IMR-90 (cell line): ENCODE data around the gene SLC9A1. TPM values are rescaled to one million over a fixed set of nuclear protein-coding genes. Genes with fewer than 3 reads are reported as not detected.

Experiments
- ATAC-seq: fragments of 200-7000 bp; cut with Tn5 transposase; 2 replicates; pipeline ENCODE4 v1.9.1; 2020; ENCODE audit warnings: low read depth, mild to moderate bottlenecking, moderate library complexity
- BruUV-seq: library from RNA; stranded (reverse); fragments of 400-500 nt; replicated peaks from 2 replicates; lab custom pipeline; 2021; lab: Mats Ljungman, UMichigan
- CTCF ChIA-PET: fragments of 300-600 bp; formaldehyde crosslinking; extraction: SDS; loops from one replicate; lab custom pipeline; 2021; ENCODE audit warnings: antibody characterized with exemption; lab: Yijun Ruan, JAX
- POLR2A ChIA-PET: fragments of 300-600 bp; sonication (Branson Sonifier 250); formaldehyde crosslinking; loops from one replicate; lab custom pipeline; 2022; ENCODE audit warnings: antibody characterized with exemption; ENCODE audit not compliant: unreplicated experiment; lab: Charles Lee
- DNase-seq: peaks from one replicate; pipeline ENCODE4 v3.0.0; 2013
- H2AFZ ChIP-seq: replicated peaks from 2 replicates; pipeline ENCODE3; 2013; ENCODE audit warnings: low read length, mild to moderate bottlenecking; ENCODE audit not compliant: poor library complexity
- H2AK5ac ChIP-seq: 2 replicates; pipeline ENCODE4 v1.6.1; 2013; ENCODE audit warnings: low read depth, low read length, inconsistent platforms
- H2AK9ac ChIP-seq: replicated peaks from 2 replicates; pipeline ENCODE3; 2013; ENCODE audit warnings: mild to moderate bottlenecking, low read depth, low read length, moderate library complexity; ENCODE audit not compliant: poor library complexity
- H2BK120ac ChIP-seq: 2 replicates; pipeline ENCODE4 v1.6.1; 2013; ENCODE audit warnings: low read depth, low read length, inconsistent platforms
- H2BK15ac ChIP-seq: 3 replicates; pipeline ENCODE4 v1.6.1; 2013; ENCODE audit warnings: low read depth, low read length, inconsistent platforms
- H2BK20ac ChIP-seq: 2 replicates; pipeline ENCODE4 v1.6.1; 2013; ENCODE audit warnings: low read depth, mild to moderate bottlenecking, inconsistent platforms, low read length, moderate library complexity
- H2BK5ac ChIP-seq: 2 replicates; pipeline ENCODE4 v1.6.1; 2013; ENCODE audit warnings: mild to moderate bottlenecking, low read depth, low read length, inconsistent platforms; ENCODE audit not compliant: poor library complexity, severe bottlenecking
- H3K14ac ChIP-seq: replicated peaks from 2 replicates; pipeline ENCODE4 v1.6.1; 2013; ENCODE audit warnings: low read depth, low read length, inconsistent platforms
- H3K18ac ChIP-seq: 2 replicates; pipeline ENCODE4 v1.6.1; 2013; ENCODE audit warnings: low read depth, low read length, control low read depth
- H3K23ac ChIP-seq: 2 replicates; pipeline ENCODE4 v1.6.1; 2013; ENCODE audit warnings: low read depth, low read length, inconsistent platforms
- H3K27ac ChIP-seq: 2 replicates; pipeline ENCODE4 v1.5.1; 2013; ENCODE audit warnings: mild to moderate bottlenecking, control low read depth, low read length; ENCODE audit not compliant: insufficient read depth
- H3K27me3 ChIP-seq: 2 replicates; pipeline ENCODE4 v1.6.1; 2013; ENCODE audit warnings: low read length; ENCODE audit not compliant: control insufficient read depth, insufficient read depth
- H3K36me3 ChIP-seq: 2 replicates; pipeline ENCODE4 v1.6.1; 2013; ENCODE audit warnings: low read length, mixed read lengths; ENCODE audit not compliant: control insufficient read depth, insufficient read depth
- H3K4ac ChIP-seq: 2 replicates; pipeline ENCODE4 v1.6.1; 2013; ENCODE audit warnings: low read depth, low read length, inconsistent platforms
- H3K4me1 ChIP-seq: 2 replicates; pipeline ENCODE4 v1.6.1; 2013; ENCODE audit warnings: low read length, mixed read lengths; ENCODE audit not compliant: control insufficient read depth, insufficient read depth
- H3K4me2 ChIP-seq: 2 replicates; pipeline ENCODE4 v1.6.1; 2013; ENCODE audit warnings: low read depth, mild to moderate bottlenecking, control low read depth, low read length, moderate library complexity
- H3K4me3 ChIP-seq: 2 replicates; pipeline ENCODE4 v1.5.1; 2013; ENCODE audit warnings: low read depth, mild to moderate bottlenecking, control low read depth, low read length, moderate library complexity; ENCODE audit not compliant: insufficient read depth
- H3K56ac ChIP-seq: 2 replicates; pipeline ENCODE4 v1.6.1; 2013; ENCODE audit warnings: low read length, inconsistent platforms; ENCODE audit not compliant: insufficient read depth; ENCODE audit errors: extremely low read depth
- H3K79me1 ChIP-seq, 2 experiments: 2 replicates each; pipeline ENCODE4 v1.6.1; 2013; ENCODE audit warnings: low read length in 2 of 2, inconsistent platforms in 1 of 2, low read depth in 1 of 2
- H3K9ac ChIP-seq: 2 replicates; pipeline ENCODE4 v1.6.1; 2013; ENCODE audit warnings: low read depth, low read length, control low read depth
- H3K9me1 ChIP-seq: 2 replicates; pipeline ENCODE4 v1.6.1; 2013; ENCODE audit warnings: low read length, inconsistent platforms; ENCODE audit not compliant: insufficient read depth
- H3K9me3 ChIP-seq: 2 replicates; pipeline ENCODE4 v1.6.1; 2013; ENCODE audit warnings: low read length; ENCODE audit not compliant: control insufficient read depth, insufficient read depth
- H4K20me1 ChIP-seq: 2 replicates; pipeline ENCODE4 v1.6.1; 2013; ENCODE audit warnings: low read length, inconsistent platforms; ENCODE audit not compliant: insufficient read depth
- H4K5ac ChIP-seq: 2 replicates; pipeline ENCODE4 v1.6.1; 2013; ENCODE audit warnings: mild to moderate bottlenecking, low read depth, low read length, control low read depth
- H4K8ac ChIP-seq, 2 experiments: 2 replicates each; pipeline ENCODE4 v1.6.1; 2013; ENCODE audit warnings: low read depth in 2 of 2, low read length in 2 of 2, control low read depth in 1 of 2, inconsistent platforms in 1 of 2
- H4K91ac ChIP-seq: 2 replicates; pipeline ENCODE4 v1.6.1; 2013; ENCODE audit warnings: low read depth, low read length, inconsistent platforms; ENCODE audit not compliant: insufficient read depth
- BHLHE40 ChIP-seq: fragments of 150-350 bp; IDR thresholded peaks from 2 replicates; pipeline ENCODE4 v1.6.1; 2016; ENCODE audit warnings: mild to moderate bottlenecking, low read depth, low read length
- CEBPB ChIP-seq: IDR thresholded peaks from 2 replicates; pipeline ENCODE4 v1.6.1; 2012; ENCODE audit warnings: low read depth, low read length, improper control_type of control experiment
- CHD1 ChIP-seq: IDR thresholded peaks from 2 replicates; pipeline ENCODE4 v1.6.1; 2012; ENCODE audit warnings: low read depth, low read length, improper control_type of control experiment
- CTCF ChIP-seq: conservative IDR thresholded peaks from 2 replicates; pipeline ENCODE4 v1.5.1; 2012; ENCODE audit warnings: mild to moderate bottlenecking, low read depth, low read length, improper control_type of control experiment
- ELK1 ChIP-seq: fragments of 150-350 bp; IDR thresholded peaks from 2 replicates; pipeline ENCODE4 v1.6.1; 2016; ENCODE audit warnings: low read depth, mild to moderate bottlenecking, low read length, moderate library complexity, borderline replicate concordance
- FOS ChIP-seq: fragments of 150-350 bp; IDR thresholded peaks from 2 replicates; pipeline ENCODE4 v1.6.1; 2016; ENCODE audit warnings: low read depth, low read length
- MAFK ChIP-seq: IDR thresholded peaks from 2 replicates; pipeline ENCODE4 v1.6.1; 2012; ENCODE audit warnings: low read depth, low read length, improper control_type of control experiment
- MAZ ChIP-seq: IDR thresholded peaks from 2 replicates; pipeline ENCODE4 v1.6.1; 2012; ENCODE audit warnings: low read depth, mild to moderate bottlenecking, low read length, improper control_type of control experiment, moderate library complexity, borderline replicate concordance
- MXI1 ChIP-seq: IDR thresholded peaks from 2 replicates; pipeline ENCODE4 v1.6.1; 2012; ENCODE audit warnings: low read depth, mild to moderate bottlenecking, low read length, moderate library complexity, borderline replicate concordance
- NFE2L2 ChIP-seq: fragments of 150-350 bp; IDR thresholded peaks from 2 replicates; pipeline ENCODE4 v1.6.1; 2016; ENCODE audit warnings: low read depth, mild to moderate bottlenecking, low read length
- POLR2A ChIP-seq: IDR thresholded peaks from 2 replicates; pipeline ENCODE4 v1.6.1; 2012; ENCODE audit warnings: mild to moderate bottlenecking, low read depth, low read length
- RAD21 ChIP-seq: IDR thresholded peaks from 2 replicates; pipeline ENCODE4 v1.6.1; 2012; ENCODE audit warnings: low read length, improper control_type of control experiment
- RCOR1 ChIP-seq: IDR thresholded peaks from 2 replicates; pipeline ENCODE4 v1.6.1; 2012; ENCODE audit warnings: mild to moderate bottlenecking, low read length, improper control_type of control experiment; ENCODE audit not compliant: insufficient replicate concordance
- RFX5 ChIP-seq: IDR thresholded peaks from 2 replicates; pipeline ENCODE4 v1.8.0; 2012; ENCODE audit warnings: low read depth, mild to moderate bottlenecking, low read length, moderate library complexity
- SMC3 ChIP-seq: fragments of 150-350 bp; IDR thresholded peaks from 2 replicates; pipeline ENCODE4 v1.6.1; 2016; ENCODE audit warnings: low read depth, mild to moderate bottlenecking, antibody characterized with exemption, low read length, moderate library complexity
- USF2 ChIP-seq: fragments of 150-350 bp; IDR thresholded peaks from 2 replicates; pipeline ENCODE4 v1.6.1; 2017; ENCODE audit warnings: mild to moderate bottlenecking, antibody characterized with exemption, low read length, low read depth
- WGBS, 2 experiments: methylation state at CpG; one replicate each; pipeline versions ENCODE4 v1.1.5 to v1.1.7; 2013; ENCODE audit warnings: missing lambda C conversion rate in 2 of 2; ENCODE audit not compliant: insufficient read length in 1 of 2; ENCODE audit errors: extremely low coverage in 2 of 2; 5-methylcytosine and 5-hydroxymethylcytosine counted together
- dilution Hi-C: fragments of 300-500 bp; cut with HindIII; formaldehyde crosslinking; loops from one replicate; pipeline ENCODE4 v1.14.3; 2018; ENCODE audit warnings: low sequenced_read_pairs; ENCODE audit not compliant: unreplicated experiment
- in situ Hi-C: fragments of 300-500 bp; cut with MboI; formaldehyde crosslinking; loops from 3 replicates; pipeline ENCODE4 v1.14.3; 2019; ENCODE audit warnings: low sequenced_read_pairs, inconsistent platforms, mixed read lengths
- intact Hi-C: fragments of 100-400 bp; cut with micrococcal nuclease; formaldehyde crosslinking; loops from 2 replicates; pipeline ENCODE4 v1.10.0; 2022
- polyA plus RNA-seq, 3 experiments: library from polyadenylated mRNA; depleted of rRNA; stranded (reverse); fragments of >200 nt; gene quantifications; 2 replicates each; pipeline ENCODE4 v1.2.3, GENCODE V29; 2012; ENCODE audit warnings: low replicate concordance in 1 of 3
- total RNA-seq: library from RNA; depleted of rRNA; stranded (reverse); fragments of >200 nt; gene quantifications from 2 replicates; pipeline ENCODE4 v1.2.3, GENCODE V29; 2012

Gene SLC9A1
- total and polyA plus RNA-seq, 2 of the 4 experiments (the other 2 are of a cell fraction) = 2.0 to 21.2 TPM

- no TSS peak for BruUV-seq
- CTCF ChIA-PET = no interaction called here
- Histone ChIP-seq H3K27me3 (no peaks in the 10 kb centered on the region), H2AK5ac (no peak overlapping the region; the same call in 1 of the 2 replicates), H4K91ac (no peak overlapping the region), H3K9me3 (no peaks in the 10 kb centered on the region), H3K14ac (no peak overlapping the region), H3K27ac (no peak overlapping the region), H3K9ac (no peak overlapping the region), H2AK9ac (no peak overlapping the region), H3K79me1 (peaks cover 11 to 28% of the 10 kb centered on the region in 2 experiments), H3K23ac (no peak overlapping the region), H3K4me3 (no peak overlapping the region), H2BK15ac (no peak overlapping the region), H3K36me3 (peaks cover 12% of the 10 kb centered on the region), H3K56ac (no peak overlapping the region), H2BK20ac (no peak overlapping the region), H3K9me1 (peaks cover 24% of the 10 kb centered on the region), H2BK120ac (no peak overlapping the region), H3K4me1 (peaks cover 13% of the 10 kb centered on the region), H4K5ac (no peak overlapping the region), H4K20me1 (peaks cover 9% of the 10 kb centered on the region), H3K18ac (no peak overlapping the region), H3K4me2 (no peak overlapping the region), H3K4ac (no peak overlapping the region), H2BK5ac (no peak overlapping the region), H4K8ac (no peak overlapping the region), H2AFZ (no peak overlapping the region)
- intact Hi-C loops = no loop called here
- TF ChIP-seq CEBPB (no peak), NFE2L2 (no peak), MAFK (no peak), RCOR1 (no peak), SMC3 (no peak), POLR2A (no peak), FOS (no peak), RAD21 (no peak), MXI1 (no peak), CHD1 (no peak), USF2 (no peak), CTCF (no peak), MAZ (no peak), ELK1 (no peak), BHLHE40 (no peak), RFX5 (no peak)
- dilution Hi-C loops = no loop called here
- in situ Hi-C loops = loop anchor here (10.0 kb wide), 1 partner anchor 286 kb away; the partner anchor contains the start of gene GPR3
- ATAC-seq (no peak), DNase-seq (no peak)
- POLR2A ChIA-PET = no interaction called here
- WGBS, 2 experiments = 80% methylated on average over 1 of the region's 7 CpGs; no CpG with 5 or more reads in 1 of the 2 experiments
Observed at GRCh38 chr1:27108588-27108987, 46.3 kb downstream of the SLC9A1 start.
